ENCODE results near the gene SEMA3C. TPM values are rescaled to one million over a fixed set of nuclear protein-coding genes. Genes with fewer than 3 reads are reported as not detected.

Gene SEMA3C
- total and polyA plus RNA-seq, 2 donors (not counting 3 experiments of a cell fraction or from before 2014, with no cell fraction given) = 0.01 to 0.09 TPM

DNA sequence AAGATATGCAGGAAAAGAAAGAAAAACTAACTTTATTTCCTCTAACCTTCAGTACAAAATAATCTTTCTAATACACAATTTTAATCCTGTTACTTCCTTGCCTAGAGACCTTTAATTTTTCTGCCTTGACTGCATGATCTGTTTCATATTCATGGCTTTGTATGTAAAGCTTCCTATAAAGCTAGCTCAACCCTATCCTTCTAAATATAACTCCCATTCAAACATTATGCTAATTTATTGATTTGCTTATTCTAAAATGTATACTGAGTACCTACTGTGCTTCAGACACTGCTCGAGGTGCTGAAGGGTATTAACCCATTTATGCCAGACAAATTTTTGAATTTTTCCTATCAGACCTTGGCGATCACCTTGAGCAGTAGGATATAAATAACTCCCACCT, 47.6 kb downstream of the SEMA3C start:
- ChIA-PET POLR2A (no interaction called here), CTCF (interaction anchor here (0.6 kb wide), 1 partner anchor 601 kb away, joined by 3 read pairs; no protein-coding TSS in a partner anchor)
- Histone ChIP-seq H3K9me1 (replicated peaks; ENCODE audit: control insufficient read depth, extremely low read depth, insufficient read depth, low read length) (no peaks in the 10 kb centered on the region), H3K9me3 (replicated peaks; ENCODE audit: control insufficient read depth, insufficient read depth, low read length) (no peaks in the 10 kb centered on the region), H2AFZ (ENCODE audit: low read depth, low read length) (no peak overlapping the region), H3K9ac (replicated peaks; ENCODE audit: extremely low read depth, insufficient read depth, low read length) (no peak overlapping the region), H3K4me1 (ENCODE audit: control insufficient read depth, extremely low read depth, insufficient read depth, low read length) (no peaks in the 10 kb centered on the region), H3K4me3 (replicated peaks in 1 of 3; ENCODE audit: insufficient read depth in 1 of 3, low read depth in 1 of 3, low read length in 3 of 3) (no peak overlapping the region), H3K27me3 (ENCODE audit: control insufficient read depth in 2 of 2, insufficient read depth in 2 of 2, low read length in 2 of 2) (peaks cover 2% of the 10 kb centered on the region in 2 experiments), H3K4me2 (ENCODE audit: insufficient read depth, low read length) (no peak overlapping the region), H3K36me3 (ENCODE audit: control insufficient read depth in 2 of 2, extremely low read depth in 1 of 2, insufficient read depth in 2 of 2, low read length in 2 of 2) (no peaks in the 10 kb centered on the region), H3K27ac (ENCODE audit: insufficient read depth, low read depth, low read length) (no peak overlapping the region), H3K79me2 (ENCODE audit: control insufficient read depth, insufficient read depth, low read length) (no peaks in the 10 kb centered on the region), H4K20me1 (replicated peaks; ENCODE audit: control insufficient read depth, extremely low read depth, insufficient read depth, low read length) (no peaks in the 10 kb centered on the region)
- no TSS peak for BruUV-seq (replicated peaks)
- FAIRE-seq (no peak), DNase-seq (ENCODE audit: low read depth, low spot score) (no peak)
- intact Hi-C loops (cut with micrococcal nuclease) = no loop called here
- TF ChIP-seq, protein P1, sequence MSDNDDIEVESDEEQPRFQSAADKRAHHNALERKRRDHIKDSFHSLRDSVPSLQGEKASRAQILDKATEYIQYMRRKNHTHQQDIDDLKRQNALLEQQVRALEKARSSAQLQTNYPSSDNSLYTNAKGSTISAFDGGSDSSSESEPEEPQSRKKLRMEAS (IDR thresholded peaks at IDR 0.05; ENCODE audit: insufficient read depth, insufficient read length) = no peak
- TF ChIP-seq POLR2AphosphoS5 (IDR thresholded peaks at IDR 0.05; ENCODE audit: insufficient read depth, low read depth, low read length) = no peak
- no peak for TF ChIP-seq FOS (IDR thresholded peaks at IDR 0.05; ENCODE audit: borderline replicate concordance, insufficient read depth, low read length)
- TF ChIP-seq MYC (IDR thresholded peaks at IDR 0.05; ENCODE audit: low read depth, low read length) = no peak
- TF ChIP-seq POLR2A (IDR thresholded peaks at IDR 0.05; ENCODE audit: low read depth, low read length) = no peak
- TF ChIP-seq JUN (IDR thresholded peaks at IDR 0.05; ENCODE audit: borderline replicate concordance, insufficient read depth, insufficient read length, low read depth) = no peak
- no peak for TF ChIP-seq GATA2 (IDR thresholded peaks at IDR 0.05; ENCODE audit: insufficient read depth, insufficient read length, low read depth, low read length)
- no peak for TF ChIP-seq EZH2 (IDR thresholded peaks at IDR 0.05; ENCODE audit: borderline replicate concordance, low read depth, low read length, severe bottlenecking)
- TF ChIP-seq, protein P2, sequence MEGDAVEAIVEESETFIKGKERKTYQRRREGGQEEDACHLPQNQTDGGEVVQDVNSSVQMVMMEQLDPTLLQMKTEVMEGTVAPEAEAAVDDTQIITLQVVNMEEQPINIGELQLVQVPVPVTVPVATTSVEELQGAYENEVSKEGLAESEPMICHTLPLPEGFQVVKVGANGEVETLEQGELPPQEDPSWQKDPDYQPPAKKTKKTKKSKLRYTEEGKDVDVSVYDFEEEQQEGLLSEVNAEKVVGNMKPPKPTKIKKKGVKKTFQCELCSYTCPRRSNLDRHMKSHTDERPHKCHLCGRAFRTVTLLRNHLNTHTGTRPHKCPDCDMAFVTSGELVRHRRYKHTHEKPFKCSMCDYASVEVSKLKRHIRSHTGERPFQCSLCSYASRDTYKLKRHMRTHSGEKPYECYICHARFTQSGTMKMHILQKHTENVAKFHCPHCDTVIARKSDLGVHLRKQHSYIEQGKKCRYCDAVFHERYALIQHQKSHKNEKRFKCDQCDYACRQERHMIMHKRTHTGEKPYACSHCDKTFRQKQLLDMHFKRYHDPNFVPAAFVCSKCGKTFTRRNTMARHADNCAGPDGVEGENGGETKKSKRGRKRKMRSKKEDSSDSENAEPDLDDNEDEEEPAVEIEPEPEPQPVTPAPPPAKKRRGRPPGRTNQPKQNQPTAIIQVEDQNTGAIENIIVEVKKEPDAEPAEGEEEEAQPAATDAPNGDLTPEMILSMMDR (IDR thresholded peaks at IDR 0.05; ENCODE audit: extremely low read depth in 1 of 2, insufficient read depth in 1 of 2, low read depth in 1 of 2, low read length in 2 of 2) = no peak
- dilution Hi-C loops (cut with MboI; ENCODE audit: extremely low pct_ligation_motif_present, low sequenced_read_pairs) = no loop called here
